IPS-NIHi11 (cell line): ENCODE measurements around the gene ZNF764.

Experiments used
- DNase-seq: peaks from one replicate; pipeline ENCODE4 v3.0.0; 2012; ENCODE audit warnings: mixed read lengths, low spot score

The ZNF764 gene

GRCh38 chr16:30570636-30571444 is 12.7 kb upstream of the ZNF764 start:
- peak; percentile 37 for DNase-seq

- DNase-seq: no peak
Measured at GRCh38 chr16:30569746-30570635, 11.8 kb upstream of the ZNF764 start.

GRCh38 chr16:30569281-30569680 is 11.1 kb upstream of the ZNF764 start:
- no peak for DNase-seq

GRCh38 chr16:30567991-30568638 is 9.9 kb upstream of the ZNF764 start:
- DNase-seq: no peak

GRCh38 chr16:30567160-30567990 is 9.2 kb upstream of the ZNF764 start:
- no peak for DNase-seq

- no peak for DNase-seq
Measured at GRCh38 chr16:30566531-30566930, 8.4 kb upstream of the ZNF764 start.

- DNase-seq: no peak
Measured at GRCh38 chr16:30565984-30566383, 7.8 kb upstream of the ZNF764 start.

- no peak for DNase-seq
Measured at GRCh38 chr16:30565526-30565925, 7.4 kb upstream of the ZNF764 start.

GRCh38 chr16:30562021-30562420 is 3.8 kb upstream of the ZNF764 start:
- no peak for DNase-seq

- DNase-seq: no peak
Measured at GRCh38 chr16:30561089-30561816, 3.1 kb upstream of the ZNF764 start.

GRCh38 chr16:30559690-30560089 is 1.5 kb upstream of the ZNF764 start:
- DNase-seq: no peak

- no peak for DNase-seq
Measured at GRCh38 chr16:30558789-30559377, 709 bp upstream of the ZNF764 start.

- DNase-seq: no peak
Measured at GRCh38 chr16:30557707-30557956, 542 bp downstream of the ZNF764 start.

GRCh38 chr16:30556125-30556473 is 2.1 kb downstream of the ZNF764 start:
- no peak for DNase-seq

GRCh38 chr16:30555315-30556124 is 2.7 kb downstream of the ZNF764 start:
- DNase-seq: no peak

- no peak for DNase-seq
Measured at GRCh38 chr16:30554557-30555314, 3.4 kb downstream of the ZNF764 start.

GRCh38 chr16:30553393-30553899 is 4.7 kb downstream of the ZNF764 start:
- no peak for DNase-seq

GRCh38 chr16:30552956-30553355 is 5.2 kb downstream of the ZNF764 start:
- DNase-seq: no peak

GRCh38 chr16:30551781-30552180 is 6.4 kb downstream of the ZNF764 start:
- DNase-seq: no peak
